ENCODE data around the gene TFB1M.
"Not testable (repeated sequence)": the region's sequence is repeated elsewhere in the genome, so short reads cannot be mapped to it uniquely, and the experiment has no call there.

TFB1M gene

DNA sequence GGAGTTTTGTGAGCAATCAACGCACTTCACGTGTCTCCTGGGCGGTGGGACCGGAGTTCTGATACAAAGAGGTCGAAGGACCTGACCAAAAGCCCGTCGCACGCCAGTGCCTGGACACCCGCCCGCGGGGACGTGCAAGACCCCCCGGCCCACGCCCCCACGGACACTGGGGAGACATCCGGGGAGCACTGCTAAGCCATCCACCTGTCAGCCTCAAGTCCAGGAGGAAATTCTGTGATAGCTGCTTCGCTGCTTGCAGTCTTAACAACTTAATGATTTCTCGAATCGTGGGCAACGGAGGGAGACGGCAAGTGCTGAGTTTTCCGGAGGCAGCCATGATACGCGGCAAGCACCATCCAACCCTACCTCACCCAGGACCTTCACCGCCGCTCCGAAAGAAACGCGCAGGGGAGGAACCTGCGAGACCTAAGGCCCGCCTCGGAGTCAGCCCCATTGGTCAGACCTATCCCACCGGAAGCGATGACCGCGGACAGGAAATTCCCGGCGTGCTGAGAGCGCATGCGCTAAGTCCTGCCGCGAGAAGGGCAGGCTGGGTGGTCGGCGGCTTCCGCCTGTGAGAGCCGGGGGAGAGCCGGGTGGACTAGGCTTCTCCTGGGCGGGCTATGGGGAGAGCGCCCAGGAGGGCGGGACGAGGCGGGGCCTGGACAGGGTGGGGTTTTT lies at the start of gene TFB1M:
Gene TFB1M, minus strand, starts transcription at position 393 of the 681 bp plus-strand sequence. Its CDS starts 56 bp downstream, at position 337.
- in situ Hi-C loops (cut with HindIII; ENCODE audit: low sequenced_read_pairs): no loop called here

DNA sequence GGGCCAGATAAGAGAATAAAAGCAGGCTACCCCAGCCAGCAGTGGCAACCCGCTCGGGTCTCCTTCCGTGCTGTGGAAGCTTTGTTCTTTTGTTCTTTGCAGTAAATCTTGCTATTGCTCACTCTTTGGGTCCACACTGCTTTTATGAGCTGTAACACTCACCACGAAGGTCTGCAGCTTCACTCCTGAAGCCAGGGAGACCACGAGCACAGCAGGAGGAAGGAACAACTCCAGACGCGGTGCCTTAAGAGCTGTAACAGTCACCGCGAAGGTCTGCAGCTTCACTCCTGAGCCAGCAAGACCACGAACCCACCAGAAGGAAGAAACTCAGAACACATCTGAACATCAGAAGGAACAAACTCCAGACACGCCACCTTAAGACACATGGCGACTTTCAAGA lies 49.7 kb upstream of the TFB1M start:
- in situ Hi-C loops (cut with HindIII; ENCODE audit: low sequenced_read_pairs): not testable (repeated sequence)

GRCh38 chr6:155362968-155363632 lies 48.8 kb upstream of the TFB1M start:
- in situ Hi-C loops (cut with HindIII; ENCODE audit: low sequenced_read_pairs): not testable (repeated sequence)

- in situ Hi-C loops (cut with HindIII; ENCODE audit: low sequenced_read_pairs): no loop called here
Observed at GRCh38 chr6:155354167-155354566, 39.9 kb upstream of the TFB1M start.

- in situ Hi-C loops (cut with HindIII; ENCODE audit: low sequenced_read_pairs): no loop called here
Observed at GRCh38 chr6:155352811-155353210, 38.5 kb upstream of the TFB1M start.

GRCh38 chr6:155352130-155352420 lies 37.8 kb upstream of the TFB1M start:
- in situ Hi-C loops (cut with HindIII; ENCODE audit: low sequenced_read_pairs): no loop called here

- in situ Hi-C loops (cut with HindIII; ENCODE audit: low sequenced_read_pairs): no loop called here
Observed at GRCh38 chr6:155351273-155352129, 37.2 kb upstream of the TFB1M start.

- in situ Hi-C loops (cut with HindIII; ENCODE audit: low sequenced_read_pairs): no loop called here
Observed at GRCh38 chr6:155349956-155350355, 35.7 kb upstream of the TFB1M start.

GRCh38 chr6:155349129-155349528 lies 34.8 kb upstream of the TFB1M start:
- in situ Hi-C loops (cut with HindIII; ENCODE audit: low sequenced_read_pairs): no loop called here

DNA sequence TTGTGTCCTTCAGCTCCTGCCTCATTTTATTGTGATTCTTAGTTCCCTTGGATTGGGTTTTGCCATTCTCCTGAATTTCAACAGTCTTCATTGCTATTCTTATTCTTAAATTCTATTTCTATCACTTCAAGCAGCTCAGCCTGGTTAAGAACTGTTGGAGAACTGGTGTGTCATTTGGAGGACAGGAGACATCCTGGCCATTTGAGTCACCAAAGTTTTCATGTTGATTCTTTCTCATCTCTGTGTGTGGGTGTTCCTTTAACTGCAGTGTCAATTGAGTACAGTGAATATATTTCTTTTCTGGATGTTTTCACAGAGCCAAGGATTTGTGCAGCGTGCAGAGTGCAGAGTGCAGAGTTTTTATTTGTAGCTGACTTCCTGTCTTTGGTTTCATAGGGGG lies 33.5 kb upstream of the TFB1M start:
- in situ Hi-C loops (cut with HindIII; ENCODE audit: low sequenced_read_pairs): no loop called here

GRCh38 chr6:155346957-155347356 lies 32.7 kb upstream of the TFB1M start:
- in situ Hi-C loops (cut with HindIII; ENCODE audit: low sequenced_read_pairs): no loop called here

GRCh38 chr6:155344341-155345006 lies 30.2 kb upstream of the TFB1M start:
- in situ Hi-C loops (cut with HindIII; ENCODE audit: low sequenced_read_pairs): no loop called here

GRCh38 chr6:155341130-155341828 lies 27.0 kb upstream of the TFB1M start:
- in situ Hi-C loops (cut with HindIII; ENCODE audit: low sequenced_read_pairs): no loop called here

DNA sequence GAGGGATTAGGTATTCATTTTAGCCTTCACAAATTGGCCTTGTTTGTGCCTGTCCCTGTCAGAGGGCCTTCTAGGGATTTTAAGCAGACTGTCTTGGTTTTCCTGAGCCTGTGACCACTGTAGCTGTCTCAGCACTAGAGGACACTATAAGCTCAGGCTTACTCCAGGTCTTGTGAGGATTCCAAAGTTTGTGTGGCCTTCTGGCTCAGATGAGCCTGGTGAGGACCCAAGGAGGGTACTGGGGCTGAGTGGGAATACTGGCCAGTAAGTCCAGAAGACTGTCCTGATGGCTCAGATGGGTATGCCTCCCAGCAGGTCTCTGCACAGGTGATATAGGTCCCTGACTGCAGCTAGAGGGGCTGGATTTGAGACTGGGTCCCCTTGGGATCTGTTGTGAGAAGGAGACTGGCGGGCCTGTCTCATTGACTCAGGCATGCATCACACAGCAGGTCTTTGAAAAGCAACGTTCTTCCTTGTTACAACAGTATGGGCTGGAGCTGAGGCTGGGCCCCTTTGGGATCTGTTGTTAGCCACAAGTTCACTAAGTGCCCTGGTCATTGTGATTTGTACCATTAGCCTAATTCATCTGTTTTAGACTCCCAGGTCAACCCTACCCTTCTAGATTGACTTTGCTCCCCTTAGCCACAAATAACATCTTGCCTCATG lies 26.3 kb upstream of the TFB1M start:
- in situ Hi-C loops (cut with HindIII; ENCODE audit: low sequenced_read_pairs): no loop called here

DNA sequence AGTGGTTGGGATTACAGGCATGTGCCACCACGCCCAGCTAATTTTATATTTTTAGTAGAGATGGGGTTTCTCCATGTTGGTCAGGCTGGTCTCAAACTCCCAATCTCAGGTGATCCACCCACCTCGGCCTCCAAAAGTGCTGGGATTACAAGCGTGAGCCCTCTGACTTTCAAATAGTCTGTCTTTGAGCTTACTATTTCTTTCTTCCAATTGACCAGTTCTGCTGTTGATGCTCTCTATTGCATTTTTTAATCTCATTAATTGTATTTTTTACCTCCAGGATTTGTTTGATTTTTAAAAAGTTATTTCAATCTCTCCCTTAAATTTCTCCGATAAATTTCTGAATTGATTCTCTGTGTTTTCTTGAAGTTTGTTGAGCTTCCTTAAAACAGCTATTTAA lies 25.6 kb upstream of the TFB1M start:
- in situ Hi-C loops (cut with HindIII; ENCODE audit: low sequenced_read_pairs): not testable (repeated sequence)

DNA sequence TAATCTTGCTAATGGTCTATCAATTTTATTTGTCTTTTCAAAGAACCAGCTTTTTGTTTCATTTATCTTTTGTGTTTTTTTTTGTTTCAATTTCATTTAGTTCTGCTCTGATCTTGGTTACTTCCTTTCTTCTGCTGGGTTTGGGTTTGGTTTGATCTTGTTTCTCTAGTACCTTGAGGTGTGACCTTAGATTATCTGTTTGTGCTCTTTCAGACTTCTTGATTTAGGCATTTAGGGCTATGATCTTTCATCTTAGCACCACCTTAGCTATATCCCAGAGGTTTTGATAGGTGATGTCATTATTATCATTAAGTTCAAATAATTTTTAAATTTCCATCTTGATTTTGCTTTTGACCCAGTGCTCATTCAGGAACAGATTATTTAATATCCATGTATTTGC lies 24.0 kb upstream of the TFB1M start:
- in situ Hi-C loops (cut with HindIII; ENCODE audit: low sequenced_read_pairs): not testable (repeated sequence)

DNA sequence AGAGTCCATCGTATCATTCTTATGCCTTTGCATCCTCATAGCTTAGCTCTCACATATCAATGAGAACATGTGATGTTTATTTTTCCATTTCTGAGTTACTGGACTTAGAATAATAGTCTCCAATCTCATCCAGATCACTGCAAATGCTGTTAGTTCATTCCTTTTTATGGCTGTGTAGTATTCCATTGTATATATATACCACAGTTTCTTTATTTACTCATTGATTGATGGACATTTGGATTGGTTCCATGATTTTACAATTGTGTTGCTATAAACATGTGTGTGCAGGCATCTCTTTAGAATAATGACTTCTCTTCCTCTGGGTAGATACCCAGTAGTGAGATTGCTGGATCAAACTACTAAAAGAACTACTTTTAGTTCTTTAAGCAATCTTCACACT lies 21.0 kb upstream of the TFB1M start:
- in situ Hi-C loops (cut with HindIII; ENCODE audit: low sequenced_read_pairs): no loop called here

DNA sequence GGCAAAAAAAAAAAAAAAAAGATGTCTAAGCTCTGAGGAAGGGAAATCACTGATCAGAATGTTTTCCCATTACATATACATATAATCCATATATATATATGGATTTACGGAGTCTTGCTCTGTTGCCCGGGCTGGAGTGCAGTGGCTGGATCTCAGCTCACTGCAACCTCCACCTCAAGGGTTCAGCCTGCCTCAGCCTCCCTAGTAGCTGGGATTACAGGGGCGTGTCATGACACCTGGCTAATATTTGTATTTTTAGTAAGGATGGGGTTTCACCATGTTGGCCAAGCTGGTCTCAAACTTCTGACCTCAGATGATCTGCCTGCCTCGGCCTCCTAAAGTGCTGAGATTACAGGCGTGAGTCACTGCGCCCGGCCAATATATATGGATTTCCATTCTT lies 19.8 kb upstream of the TFB1M start:
- in situ Hi-C loops (cut with HindIII; ENCODE audit: low sequenced_read_pairs): not testable (repeated sequence)

GRCh38 chr6:155333414-155333813 lies 19.1 kb upstream of the TFB1M start:
- in situ Hi-C loops (cut with HindIII; ENCODE audit: low sequenced_read_pairs): no loop called here

DNA sequence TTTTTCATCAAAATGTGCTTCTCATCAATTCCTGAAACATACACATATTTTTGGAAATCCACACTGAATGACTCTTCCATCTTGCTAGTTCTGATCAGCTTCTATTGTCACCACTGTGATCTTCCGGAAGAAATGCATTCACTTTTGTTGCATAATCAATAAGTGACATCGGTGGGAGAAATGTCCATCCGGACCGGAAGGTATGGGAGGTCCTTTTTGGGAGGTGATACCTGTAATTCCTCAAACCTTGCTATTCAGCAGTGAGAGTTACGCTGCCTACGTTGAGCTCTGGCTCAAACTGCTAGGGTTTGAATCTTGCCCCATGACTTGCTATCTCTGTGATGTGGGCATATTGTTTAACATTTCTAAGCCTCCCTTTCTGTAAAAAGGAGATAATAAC lies 16.6 kb upstream of the TFB1M start:
- in situ Hi-C loops (cut with HindIII; ENCODE audit: low sequenced_read_pairs): no loop called here

All from DLD1 (cell line).